GM12874 (cell line): ENCODE data around the gene MC1R.

Source experiments
- CTCF ChIP-seq: IDR thresholded peaks from 2 replicates; pipeline ENCODE4 v1.5.1; 2011; ENCODE audit warnings: low read depth, mild to moderate bottlenecking, control low read depth, low read length, moderate library complexity; ENCODE audit not compliant: insufficient read depth

The MC1R gene

GRCh38 chr16:89920723-89921122 is 2.1 kb downstream of the MC1R start:
- TF ChIP-seq CTCF = no peak

GRCh38 chr16:89921131-89921701 is 2.6 kb downstream of the MC1R start:
- no peak for TF ChIP-seq CTCF

- no peak for TF ChIP-seq CTCF
Observed at GRCh38 chr16:89921702-89922476, 3.2 kb downstream of the MC1R start.

GRCh38 chr16:89922477-89922883 is 3.8 kb downstream of the MC1R start:
- no peak for TF ChIP-seq CTCF

GRCh38 chr16:89922884-89923639 is 4.4 kb downstream of the MC1R start, which contains the start of gene TUBB3:
Gene TUBB3 (plus strand): TSS chr16:89923342. CDS start chr16:89923402, 60 bp downstream.
- TF ChIP-seq CTCF = no peak

- no peak for TF ChIP-seq CTCF
Observed at GRCh38 chr16:89923640-89924296, 5.1 kb downstream of the MC1R start.
